Stromal cell of bone marrow (primary cell): Measurements from ENCODE around the gene TRIM59.

Experiments used
- DNase-seq: peaks from one replicate; pipeline ENCODE4 v3.0.0-alpha.2; 2012; ENCODE audit warnings: low read depth

The TRIM59 gene, protein sequence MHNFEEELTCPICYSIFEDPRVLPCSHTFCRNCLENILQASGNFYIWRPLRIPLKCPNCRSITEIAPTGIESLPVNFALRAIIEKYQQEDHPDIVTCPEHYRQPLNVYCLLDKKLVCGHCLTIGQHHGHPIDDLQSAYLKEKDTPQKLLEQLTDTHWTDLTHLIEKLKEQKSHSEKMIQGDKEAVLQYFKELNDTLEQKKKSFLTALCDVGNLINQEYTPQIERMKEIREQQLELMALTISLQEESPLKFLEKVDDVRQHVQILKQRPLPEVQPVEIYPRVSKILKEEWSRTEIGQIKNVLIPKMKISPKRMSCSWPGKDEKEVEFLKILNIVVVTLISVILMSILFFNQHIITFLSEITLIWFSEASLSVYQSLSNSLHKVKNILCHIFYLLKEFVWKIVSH

GRCh38 chr3:160449636-160450598 is at the start of gene TRIM59:
TRIM59 (minus strand) TSS chr3:160449786; CDS start chr3:160439183, 10,603 bp downstream.
- peak; percentile 88 for DNase-seq

DNA sequence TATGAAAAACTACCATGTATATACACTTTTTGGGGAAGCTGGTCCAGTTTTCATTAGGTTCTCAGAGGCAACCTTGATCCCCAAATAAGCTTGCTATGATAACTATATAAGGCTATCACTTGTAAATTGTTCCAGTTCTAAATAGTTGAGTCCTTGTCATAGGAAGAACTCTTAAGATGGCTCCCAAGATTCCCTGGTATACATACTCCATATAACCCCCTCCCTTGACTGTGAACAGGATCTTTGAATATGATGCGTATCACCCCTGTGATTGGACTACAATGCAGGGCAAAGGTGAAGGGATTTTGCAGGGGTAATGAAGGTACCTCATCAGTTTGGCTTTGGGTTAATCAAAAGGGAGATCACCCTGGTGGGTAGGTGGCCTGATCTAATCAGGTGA is 48.6 kb upstream of the TRIM59 start:
- DNase-seq = no peak

GRCh38 chr3:160490166-160490565 is 40.6 kb upstream of the TRIM59 start:
- no peak for DNase-seq

GRCh38 chr3:160486459-160486869 is 36.9 kb upstream of the TRIM59 start:
- peak; percentile 36 for DNase-seq

- no peak for DNase-seq
Observed at GRCh38 chr3:160482796-160483195, 33.2 kb upstream of the TRIM59 start.

GRCh38 chr3:160481856-160482255 is 32.3 kb upstream of the TRIM59 start:
- DNase-seq = no peak

DNA sequence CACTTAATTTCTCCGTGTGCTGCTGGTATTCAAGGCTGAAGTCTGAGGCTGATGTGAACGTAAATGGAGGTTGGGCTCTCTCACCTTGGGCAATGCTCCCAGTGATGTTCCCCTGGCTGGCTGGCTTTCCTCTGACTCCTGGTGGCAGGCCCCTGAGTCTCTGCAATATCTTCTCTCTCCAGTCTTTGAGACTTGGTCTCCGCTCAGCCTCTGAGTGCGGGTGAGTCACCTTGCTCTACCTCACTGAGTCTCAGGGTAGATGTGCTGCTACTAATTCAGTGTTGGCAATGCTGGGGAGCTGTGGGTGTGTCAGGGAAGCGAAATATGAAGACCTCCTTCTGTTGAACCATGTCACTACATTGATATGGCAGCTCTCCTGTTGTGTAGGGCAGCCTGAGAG is 31.3 kb upstream of the TRIM59 start:
- DNase-seq = no peak

GRCh38 chr3:160479376-160479775 is 29.8 kb upstream of the TRIM59 start:
- no peak for DNase-seq

DNA sequence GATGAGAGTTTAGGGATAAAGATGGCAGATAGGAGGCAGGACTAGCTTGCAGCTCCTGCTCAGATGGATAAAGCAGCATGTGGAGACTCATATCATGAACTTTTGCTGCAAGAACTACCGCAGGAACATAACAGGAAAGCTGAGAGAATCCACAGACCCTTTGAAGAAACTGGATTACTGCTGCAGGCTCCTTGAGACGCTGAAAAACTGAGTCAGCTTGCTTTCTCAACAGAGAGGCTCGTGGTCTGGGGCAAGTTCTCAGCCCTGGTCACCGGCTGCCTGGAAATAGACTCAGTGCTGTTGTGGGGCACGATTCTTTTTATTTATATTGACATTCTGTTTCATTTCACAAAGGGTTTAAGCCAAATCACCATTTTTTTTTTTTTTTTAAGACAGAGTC is 28.8 kb upstream of the TRIM59 start:
- DNase-seq = peak; percentile 66

DNA sequence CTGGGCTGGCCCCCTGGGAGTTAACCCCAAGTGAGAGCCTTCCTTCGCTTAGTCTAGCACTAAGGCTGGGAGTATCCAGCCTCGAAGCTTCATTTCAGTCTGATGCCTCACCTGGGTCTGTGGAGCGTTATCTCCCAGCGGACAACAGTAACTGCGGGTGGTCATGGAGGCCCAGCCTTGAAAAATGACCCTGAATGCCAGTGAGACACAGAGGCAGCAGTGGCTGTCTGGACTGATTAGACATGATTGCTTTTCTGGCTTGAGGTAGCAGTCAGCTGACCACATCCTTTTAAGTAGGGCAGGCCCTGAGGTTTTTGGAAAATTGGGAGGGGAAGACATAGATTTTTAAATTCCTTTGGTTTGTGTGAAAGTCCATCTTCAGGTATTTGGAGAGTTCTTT is 28.2 kb upstream of the TRIM59 start:
- DNase-seq = no peak

GRCh38 chr3:160475884-160476283 is 26.3 kb upstream of the TRIM59 start:
- no peak for DNase-seq

DNA sequence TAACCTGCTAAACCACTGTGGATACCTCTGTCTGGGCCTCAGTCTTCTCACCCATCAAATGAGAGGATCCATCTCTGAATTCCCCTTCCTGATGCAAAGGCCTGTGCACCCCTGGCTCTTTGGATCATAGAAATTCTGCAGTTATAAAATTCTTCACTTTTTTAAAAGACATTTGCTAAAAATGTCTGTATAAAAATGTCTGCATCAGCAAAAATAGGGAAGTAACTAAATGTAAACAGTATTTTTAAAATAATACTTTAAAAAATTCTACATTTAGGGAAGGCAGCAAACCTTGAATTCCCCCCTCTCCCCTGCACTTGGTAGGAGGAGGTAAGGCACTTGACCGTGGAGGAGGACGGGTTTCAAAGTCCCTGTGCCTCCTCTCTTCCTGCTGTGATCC is 25.6 kb upstream of the TRIM59 start:
- no peak for DNase-seq

- DNase-seq = peak; percentile 30
Observed at GRCh38 chr3:160474416-160474838, 24.8 kb upstream of the TRIM59 start.

DNA sequence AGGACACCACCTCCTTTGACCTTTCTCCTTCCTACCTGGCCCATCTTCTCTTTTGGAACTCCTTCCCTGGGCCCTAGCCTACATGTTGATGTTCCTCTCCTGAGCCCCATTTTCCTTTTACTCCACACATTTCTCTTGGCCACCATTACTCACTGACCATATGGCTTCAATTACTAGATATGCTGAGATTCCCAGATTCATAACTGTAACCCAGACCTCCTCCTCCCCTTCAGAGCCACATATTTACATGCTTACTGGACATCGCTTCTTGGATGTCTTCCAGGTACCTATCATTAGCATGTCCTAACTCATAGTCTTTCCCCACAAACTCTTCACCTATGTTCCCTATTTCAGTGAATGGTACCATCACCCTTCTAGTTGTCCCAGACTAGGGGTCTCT is 24.4 kb upstream of the TRIM59 start:
- peak; percentile 88 for DNase-seq

DNA sequence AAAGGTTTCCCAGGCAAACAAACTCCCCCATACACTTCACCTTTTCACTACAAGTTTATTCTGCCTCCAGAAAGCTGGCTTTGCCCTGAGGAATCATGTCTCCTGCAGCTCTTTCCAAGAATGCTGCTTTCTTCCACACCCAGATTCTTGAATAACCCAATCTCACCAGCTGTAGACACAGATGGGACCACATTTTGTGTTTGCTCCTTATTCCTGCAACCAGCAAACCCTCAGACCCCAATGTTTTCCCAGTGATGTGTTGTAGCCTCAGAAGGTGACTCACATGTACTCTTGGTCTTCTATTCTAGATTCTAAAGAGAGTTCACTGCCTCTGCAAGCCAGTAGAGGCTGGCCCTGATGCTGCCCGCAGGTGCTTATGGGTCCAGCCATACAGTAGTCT is 23.6 kb upstream of the TRIM59 start:
- peak; percentile 78 for DNase-seq

DNA sequence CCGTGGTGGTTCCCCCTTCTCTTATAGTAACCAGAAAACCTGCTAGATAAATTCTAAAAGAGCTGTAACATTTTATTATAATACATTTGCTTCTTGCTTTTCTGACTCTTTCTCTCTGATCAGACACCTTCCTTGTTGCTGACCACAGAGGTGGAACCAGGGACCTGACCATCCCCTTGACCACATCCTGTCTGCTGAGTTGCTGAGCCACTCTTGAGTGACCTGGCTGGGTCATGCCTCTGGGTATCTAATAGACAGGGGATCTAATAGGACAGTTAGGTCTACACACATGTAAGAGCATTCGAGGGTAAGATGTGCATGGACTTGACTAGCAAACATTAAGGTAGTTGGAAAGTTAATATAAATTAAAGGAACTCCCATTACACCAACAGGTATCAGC is 22.8 kb upstream of the TRIM59 start:
- no peak for DNase-seq

GRCh38 chr3:160471892-160472291 is 22.3 kb upstream of the TRIM59 start:
- DNase-seq = no peak

- no peak for DNase-seq
Observed at GRCh38 chr3:160470181-160470580, 20.6 kb upstream of the TRIM59 start.

GRCh38 chr3:160464971-160465370 is 15.4 kb upstream of the TRIM59 start:
- no peak for DNase-seq

DNA sequence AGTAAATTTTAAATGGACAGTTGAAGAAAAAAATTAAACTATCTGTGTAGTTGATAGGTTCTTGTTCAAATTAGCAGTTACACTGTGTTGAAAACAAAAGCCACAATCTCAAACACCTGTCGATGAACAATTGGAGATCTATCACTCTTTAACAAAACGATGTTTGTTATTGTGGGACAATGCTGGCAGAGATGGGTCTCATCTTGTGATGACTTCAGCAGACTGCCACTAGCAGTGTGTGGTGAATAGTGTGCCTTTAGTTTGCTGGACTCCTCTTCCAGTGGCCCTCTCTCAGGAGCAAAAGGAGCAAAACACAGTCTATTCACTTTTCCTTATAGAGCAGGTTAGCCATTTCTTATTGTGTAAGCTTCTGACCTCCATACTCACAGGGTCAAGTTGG is 14.7 kb upstream of the TRIM59 start:
- DNase-seq = no peak

- no peak for DNase-seq
Observed at GRCh38 chr3:160460033-160460432, 10.4 kb upstream of the TRIM59 start.

- no peak for DNase-seq
Observed at GRCh38 chr3:160459450-160459970, 9.9 kb upstream of the TRIM59 start.

DNA sequence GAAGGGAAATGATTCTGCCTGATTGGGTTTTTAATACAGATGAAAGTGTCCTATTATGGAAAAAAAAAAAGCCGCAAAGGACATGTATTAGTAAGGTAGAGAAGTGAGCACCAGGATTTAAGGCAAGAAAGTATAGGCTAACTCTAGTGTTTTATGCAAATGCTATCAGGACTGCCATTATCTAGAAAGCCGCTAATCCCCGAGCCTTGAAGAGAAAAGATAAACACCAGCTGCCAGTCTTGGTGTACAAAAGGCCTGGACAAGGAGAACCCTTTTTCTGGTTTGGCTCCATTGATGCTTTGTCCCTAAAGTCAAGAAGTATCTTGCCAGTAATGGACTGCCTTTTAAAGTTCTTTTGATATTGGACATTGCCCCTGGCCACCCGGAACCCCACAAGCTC is 8.6 kb upstream of the TRIM59 start:
- DNase-seq = no peak
